HFFc6 (cell line): ENCODE data around the gene TCF25. TPM values are rescaled to one million over a fixed set of nuclear protein-coding genes. Genes with fewer than 3 reads are reported as not detected.

Source experiments
- DNase-seq: peaks from one replicate; pipeline ENCODE4 v3.0.0-alpha.2; 2018
- H3K27ac Mint-ChIP-seq: 2 replicates; pipeline ENCODE4 v1.8.0; 2020; ENCODE audit warnings: mild to moderate bottlenecking, mixed read lengths
- H3K27me3 Mint-ChIP-seq: 2 replicates; pipeline ENCODE4 v1.8.0; 2021; ENCODE audit warnings: mild to moderate bottlenecking, moderate library complexity, mixed read lengths; ENCODE audit not compliant: insufficient read depth
- H3K36me3 Mint-ChIP-seq: 2 replicates; pipeline ENCODE4 v1.8.0; 2021; ENCODE audit warnings: low read depth, mixed read lengths
- H3K4me1 Mint-ChIP-seq: 2 replicates; pipeline ENCODE4 v1.8.0; 2020; ENCODE audit warnings: low read depth, mixed read lengths
- H3K4me3 Mint-ChIP-seq: 2 replicates; pipeline ENCODE4 v1.8.0; 2020; ENCODE audit warnings: mild to moderate bottlenecking, moderate library complexity, mixed read lengths
- H3K9me3 Mint-ChIP-seq: 2 replicates; pipeline ENCODE4 v1.8.0; 2020; ENCODE audit warnings: mild to moderate bottlenecking, mixed read lengths
- CTCF ChIP-seq: fragments of 200-600 bp; sonication (generic); IDR thresholded peaks from 2 replicates; pipeline ENCODE4 v1.5.0; 2021; ENCODE audit warnings: antibody characterized with exemption, mild to moderate bottlenecking
- total RNA-seq, 6 experiments: library from RNA; stranded (reverse); fragmentation: NEBNext Ultra II Directional; extraction: Animal tissue kit (Norgen Biotek cat#: 25700); gene quantifications; 2 replicates in 1 of 6; 3 replicates in 5 of 6; pipeline ENCODE4 v1.2.3, GENCODE V29; 2021

Gene TCF25
- total RNA-seq, 6 experiments from 2014 or later = 157 to 202 (median 170) TPM

- no peak for DNase-seq
- TF ChIP-seq CTCF = no peak
- Mint-ChIP-seq H3K4me3 (no peak overlapping the region), H3K9me3 (no peaks in the 10 kb centered on the region), H3K4me1 (no peaks in the 10 kb centered on the region), H3K27me3 (peaks cover 3% of the 10 kb centered on the region), H3K36me3 (peaks cover 13% of the 10 kb centered on the region), H3K27ac (no peak overlapping the region)
These were observed 16.8 kb downstream of the TCF25 start for GRCh38 chr16:89890200-89890599.

GRCh38 chr16:89890886-89891657 is 17.7 kb downstream of the TCF25 start:
- Mint-ChIP-seq H3K27ac (no peak overlapping the region; the same call in 1 of the 2 replicates), H3K9me3 (no peaks in the 10 kb centered on the region), H3K27me3 (peaks cover 3% of the 10 kb centered on the region), H3K4me3 (no peak overlapping the region), H3K36me3 (peaks cover 13% of the 10 kb centered on the region), H3K4me1 (no peaks in the 10 kb centered on the region)
- DNase-seq = no peak
- TF ChIP-seq CTCF = no peak

- Mint-ChIP-seq H3K27me3 (peaks cover 3% of the 10 kb centered on the region), H3K9me3 (no peaks in the 10 kb centered on the region), H3K4me3 (no peak overlapping the region), H3K27ac (no peak overlapping the region), H3K36me3 (peaks cover 11% of the 10 kb centered on the region), H3K4me1 (no peaks in the 10 kb centered on the region)
- TF ChIP-seq CTCF = no peak
- no peak for DNase-seq
These were observed 18.8 kb downstream of the TCF25 start for GRCh38 chr16:89892055-89892630.

GRCh38 chr16:89892635-89893034 is 19.2 kb downstream of the TCF25 start:
- Mint-ChIP-seq H3K36me3 (peaks cover 7% of the 10 kb centered on the region), H3K4me3 (no peak overlapping the region), H3K9me3 (no peaks in the 10 kb centered on the region), H3K27me3 (peaks cover 7% of the 10 kb centered on the region), H3K27ac (no peak overlapping the region), H3K4me1 (no peaks in the 10 kb centered on the region)
- no peak for DNase-seq
- no peak for TF ChIP-seq CTCF

- Mint-ChIP-seq H3K4me1 (no peaks in the 10 kb centered on the region; the same call in 1 of the 2 replicates), H3K4me3 (no peak overlapping the region), H3K36me3 (peaks cover 9% of the 10 kb centered on the region; the same call in 1 of the 2 replicates), H3K9me3 (no peaks in the 10 kb centered on the region), H3K27me3 (peaks cover 11% of the 10 kb centered on the region), H3K27ac (no peak overlapping the region)
- no peak for DNase-seq
- no peak for TF ChIP-seq CTCF
These were observed 20.5 kb downstream of the TCF25 start for GRCh38 chr16:89893642-89894548.
